Liver (tissue), 9 donors: ENCODE measurements around the gene HSPA12B. TPM values are rescaled to one million over a fixed set of nuclear protein-coding genes. Genes with fewer than 3 reads are reported as not detected.

ENCODE experiments used
- DNase-seq: peaks from one replicate; pipeline ENCODE4 v3.0.0-alpha.2; 2017; ENCODE audit warnings: low spot score
- H3K27ac ChIP-seq, 2 donors: one replicate each; pipeline ENCODE4 v1.7.0; 2013; ENCODE audit warnings: inconsistent platforms in 2 of 2, low read length in 2 of 2, control low read depth in 1 of 2, low read depth in 1 of 2, mild to moderate bottlenecking in 1 of 2
- H3K27me3 ChIP-seq, 4 donors: one replicate each; pipeline versions ENCODE4 v1.6.1 to v1.7.0; 2013; ENCODE audit warnings: low read length in 3 of 4, inconsistent platforms in 1 of 4, mild to moderate bottlenecking in 1 of 4, moderate library complexity in 1 of 4; ENCODE audit not compliant: control insufficient read depth in 4 of 4, insufficient read depth in 4 of 4
- H3K36me3 ChIP-seq, 4 donors: one replicate each; pipeline versions ENCODE4 v1.6.1 to v1.7.0; 2013; ENCODE audit warnings: low read length in 3 of 4, mild to moderate bottlenecking in 3 of 4, low read depth in 1 of 4, moderate library complexity in 1 of 4; ENCODE audit not compliant: control insufficient read depth in 4 of 4, insufficient read depth in 3 of 4
- H3K4me1 ChIP-seq, 4 donors: one replicate each; pipeline versions ENCODE4 v1.6.1 to v1.7.0; 2013; ENCODE audit warnings: low read length in 3 of 4, mild to moderate bottlenecking in 3 of 4, moderate library complexity in 1 of 4; ENCODE audit not compliant: control insufficient read depth in 4 of 4, insufficient read depth in 4 of 4
- H3K4me3 ChIP-seq, 3 donors: one replicate each; pipeline versions ENCODE4 v1.6.1 to v1.7.0; 2013; ENCODE audit warnings: low read length in 3 of 3, control low read depth in 1 of 3, low read depth in 1 of 3, mild to moderate bottlenecking in 1 of 3
- H3K9ac ChIP-seq, 2 donors: one replicate each; pipeline ENCODE4 v1.7.0; 2013; ENCODE audit warnings: low read length in 2 of 2, mild to moderate bottlenecking in 2 of 2, moderate library complexity in 2 of 2, control low read depth in 1 of 2, low read depth in 1 of 2
- H3K9me3 ChIP-seq, 4 donors: one replicate each; pipeline versions ENCODE4 v1.6.1 to v1.7.0; 2013; ENCODE audit warnings: low read length in 3 of 4; ENCODE audit not compliant: control insufficient read depth in 4 of 4
- EGR1 ChIP-seq, 2 donors: IDR thresholded peaks; 2 replicates each; pipeline ENCODE4 v1.6.1; 2016 to 2018; ENCODE audit warnings: antibody characterized with exemption in 2 of 2, low read depth in 2 of 2
- FOXA1 ChIP-seq: IDR thresholded peaks from 2 replicates; pipeline ENCODE4 v1.6.1; 2016; ENCODE audit warnings: antibody characterized with exemption
- FOXA2 ChIP-seq: IDR thresholded peaks from 2 replicates; pipeline ENCODE4 v1.6.1; 2016; ENCODE audit warnings: antibody characterized with exemption
- GABPA ChIP-seq, 2 donors: IDR thresholded peaks in 1 of 2; conservative IDR thresholded peaks in 1 of 2; 2 replicates each; pipeline ENCODE4 v1.6.1; 2016; ENCODE audit warnings: antibody characterized with exemption in 2 of 2, mild to moderate bottlenecking in 1 of 2, moderate library complexity in 1 of 2
- HNF4A ChIP-seq, 2 donors: conservative IDR thresholded peaks; 2 replicates each; pipeline ENCODE4 v1.6.1; 2016; ENCODE audit warnings: antibody characterized with exemption in 2 of 2, mild to moderate bottlenecking in 2 of 2
- HNF4G ChIP-seq: IDR thresholded peaks from 2 replicates; pipeline ENCODE4 v1.6.1; 2016; ENCODE audit warnings: antibody characterized with exemption
- JUND ChIP-seq, 2 donors: IDR thresholded peaks; 2 replicates each; pipeline ENCODE4 v1.6.1; 2016; ENCODE audit warnings: antibody characterized with exemption in 2 of 2
- NR2F2 ChIP-seq: IDR thresholded peaks from 2 replicates; pipeline ENCODE4 v1.6.1; 2016; ENCODE audit warnings: antibody characterized with exemption
- RAD21 ChIP-seq, 2 donors: IDR thresholded peaks; 2 replicates each; pipeline ENCODE4 v1.6.1; 2016; ENCODE audit warnings: antibody characterized with exemption in 2 of 2, mild to moderate bottlenecking in 2 of 2
- RXRA ChIP-seq, 2 donors: IDR thresholded peaks; 2 replicates each; pipeline ENCODE4 v1.6.1; 2017 to 2018; ENCODE audit warnings: antibody characterized with exemption in 2 of 2, mild to moderate bottlenecking in 1 of 2
- SP1 ChIP-seq: IDR thresholded peaks from 2 replicates; pipeline ENCODE4 v1.6.1; 2018; ENCODE audit warnings: antibody characterized with exemption, mild to moderate bottlenecking
- TAF1 ChIP-seq: conservative IDR thresholded peaks from 2 replicates; pipeline ENCODE4 v1.6.1; 2016; ENCODE audit warnings: antibody characterized with exemption, mild to moderate bottlenecking
- YY1 ChIP-seq: IDR thresholded peaks from 2 replicates; pipeline ENCODE4 v1.6.1; 2016; ENCODE audit warnings: antibody characterized with exemption, mild to moderate bottlenecking
- WGBS: extraction: QIAGEN DNeasy Blood & Tissue Kit; methylation state at CpG from one replicate; pipeline ENCODE4 v1.1.7; 2013; 5-methylcytosine and 5-hydroxymethylcytosine counted together
- polyA plus RNA-seq, 2 donors: library from polyadenylated mRNA; stranded (reverse) in 1 of 2; unstranded in 1 of 2; fragments of 200-250 nt in 1 of 2; fragments of >200 nt in 1 of 2; fragmentation: Nextera tagmentation in 1 of 2; extraction: Ambion mirVana in 1 of 2; gene quantifications; one replicate each; pipeline versions ENCODE4 v1.2.1 to v1.2.3, GENCODE V29; 2013 to 2015
- total RNA-seq, 2 donors: library from RNA; depleted of rRNA; stranded (reverse); fragments of >200 nt; gene quantifications; one replicate each; pipeline ENCODE4 v1.2.3, GENCODE V29; 2014
- TF ChIP-seq, protein P1 (sequence below): fragments of 150-350 bp; IDR thresholded peaks from 2 replicates; pipeline ENCODE4 v1.5.1; 2017; ENCODE audit warnings: improper control_type of control experiment, low read depth, low read length; ENCODE audit not compliant: missing input control
- TF ChIP-seq, protein P2 (sequence below): IDR thresholded peaks from 2 replicates; pipeline ENCODE4 v1.6.1; 2016; ENCODE audit warnings: antibody characterized with exemption
- TF ChIP-seq, protein P3 (sequence below): IDR thresholded peaks from 2 replicates; pipeline ENCODE4 v1.6.1; 2016; ENCODE audit warnings: antibody characterized with exemption
- TF ChIP-seq, protein P4 (sequence below): IDR thresholded peaks from 2 replicates; pipeline ENCODE4 v1.6.1; 2016; ENCODE audit warnings: antibody characterized with exemption, mild to moderate bottlenecking
- TF ChIP-seq, protein P5 (sequence below): IDR thresholded peaks from 2 replicates; pipeline ENCODE4 v1.6.1; 2016; ENCODE audit warnings: antibody characterized with exemption
- donor health status: healthy.
- donor health status: healthy.
- donor health status: healthy.
- donor health status: healthy.
- donor health status: healthy.

HSPA12B gene
- total and polyA plus RNA-seq, 4 donors: 0.72 to 1.8 (median 0.87) TPM

DNA sequence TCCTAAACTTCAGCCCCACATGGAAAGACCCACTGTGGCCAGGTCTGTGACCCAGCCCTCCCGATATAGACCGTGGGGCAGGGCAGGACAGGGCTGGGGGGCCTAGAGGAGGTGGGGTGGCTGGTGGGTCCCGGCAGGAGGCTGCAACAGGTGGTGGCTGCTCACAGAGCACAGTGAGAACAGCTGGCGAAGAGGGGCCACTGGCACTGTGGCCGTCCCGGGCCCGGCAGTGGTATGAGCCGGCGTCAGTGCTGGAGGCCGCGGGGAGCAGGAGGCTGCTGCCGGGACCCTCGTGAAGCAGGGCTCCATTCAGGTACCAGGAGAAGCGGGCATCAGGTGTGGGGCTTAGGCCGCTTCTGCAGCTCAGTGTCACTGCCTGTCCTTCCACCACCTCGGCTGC is 33.4 kb upstream of the HSPA12B start:
- peaks cover 0 to 3% (median 0%) of the 10 kb centered on the region in 4 donors for H3K9me3 ChIP-seq

More for the DNA sequence above, 33.4 kb upstream of the HSPA12B start:
- H3K36me3 ChIP-seq: no peaks in the 10 kb centered on the region
- H3K9ac ChIP-seq: no peak overlapping the region
- H3K4me3 ChIP-seq: no peak overlapping the region
- TF ChIP-seq, protein P1, sequence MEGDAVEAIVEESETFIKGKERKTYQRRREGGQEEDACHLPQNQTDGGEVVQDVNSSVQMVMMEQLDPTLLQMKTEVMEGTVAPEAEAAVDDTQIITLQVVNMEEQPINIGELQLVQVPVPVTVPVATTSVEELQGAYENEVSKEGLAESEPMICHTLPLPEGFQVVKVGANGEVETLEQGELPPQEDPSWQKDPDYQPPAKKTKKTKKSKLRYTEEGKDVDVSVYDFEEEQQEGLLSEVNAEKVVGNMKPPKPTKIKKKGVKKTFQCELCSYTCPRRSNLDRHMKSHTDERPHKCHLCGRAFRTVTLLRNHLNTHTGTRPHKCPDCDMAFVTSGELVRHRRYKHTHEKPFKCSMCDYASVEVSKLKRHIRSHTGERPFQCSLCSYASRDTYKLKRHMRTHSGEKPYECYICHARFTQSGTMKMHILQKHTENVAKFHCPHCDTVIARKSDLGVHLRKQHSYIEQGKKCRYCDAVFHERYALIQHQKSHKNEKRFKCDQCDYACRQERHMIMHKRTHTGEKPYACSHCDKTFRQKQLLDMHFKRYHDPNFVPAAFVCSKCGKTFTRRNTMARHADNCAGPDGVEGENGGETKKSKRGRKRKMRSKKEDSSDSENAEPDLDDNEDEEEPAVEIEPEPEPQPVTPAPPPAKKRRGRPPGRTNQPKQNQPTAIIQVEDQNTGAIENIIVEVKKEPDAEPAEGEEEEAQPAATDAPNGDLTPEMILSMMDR: no peak
- TF ChIP-seq, protein P2, sequence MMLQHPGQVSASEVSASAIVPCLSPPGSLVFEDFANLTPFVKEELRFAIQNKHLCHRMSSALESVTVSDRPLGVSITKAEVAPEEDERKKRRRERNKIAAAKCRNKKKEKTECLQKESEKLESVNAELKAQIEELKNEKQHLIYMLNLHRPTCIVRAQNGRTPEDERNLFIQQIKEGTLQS: no peak
- no peak for TF ChIP-seq YY1
- TF ChIP-seq FOXA2: no peak
- TF ChIP-seq RAD21 (IDR thresholded peaks at IDR 0.05): no peak
- TF ChIP-seq RXRA (IDR thresholded peaks at IDR 0.05): no peak
- TF ChIP-seq, protein P3, sequence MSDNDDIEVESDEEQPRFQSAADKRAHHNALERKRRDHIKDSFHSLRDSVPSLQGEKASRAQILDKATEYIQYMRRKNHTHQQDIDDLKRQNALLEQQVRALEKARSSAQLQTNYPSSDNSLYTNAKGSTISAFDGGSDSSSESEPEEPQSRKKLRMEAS: no peak
- no peak for TF ChIP-seq NR2F2
- TF ChIP-seq GABPA (IDR thresholded peaks at IDR 0.05 in 1 of 2, conservative IDR thresholded peaks at IDR 0.05 in 1 of 2): no peak
- TF ChIP-seq EGR1 (IDR thresholded peaks at IDR 0.05; ENCODE audit: low read depth in 2 of 2): no peak
- no peak for TF ChIP-seq FOXA1
- no peak for TF ChIP-seq SP1
- TF ChIP-seq, protein P4, sequence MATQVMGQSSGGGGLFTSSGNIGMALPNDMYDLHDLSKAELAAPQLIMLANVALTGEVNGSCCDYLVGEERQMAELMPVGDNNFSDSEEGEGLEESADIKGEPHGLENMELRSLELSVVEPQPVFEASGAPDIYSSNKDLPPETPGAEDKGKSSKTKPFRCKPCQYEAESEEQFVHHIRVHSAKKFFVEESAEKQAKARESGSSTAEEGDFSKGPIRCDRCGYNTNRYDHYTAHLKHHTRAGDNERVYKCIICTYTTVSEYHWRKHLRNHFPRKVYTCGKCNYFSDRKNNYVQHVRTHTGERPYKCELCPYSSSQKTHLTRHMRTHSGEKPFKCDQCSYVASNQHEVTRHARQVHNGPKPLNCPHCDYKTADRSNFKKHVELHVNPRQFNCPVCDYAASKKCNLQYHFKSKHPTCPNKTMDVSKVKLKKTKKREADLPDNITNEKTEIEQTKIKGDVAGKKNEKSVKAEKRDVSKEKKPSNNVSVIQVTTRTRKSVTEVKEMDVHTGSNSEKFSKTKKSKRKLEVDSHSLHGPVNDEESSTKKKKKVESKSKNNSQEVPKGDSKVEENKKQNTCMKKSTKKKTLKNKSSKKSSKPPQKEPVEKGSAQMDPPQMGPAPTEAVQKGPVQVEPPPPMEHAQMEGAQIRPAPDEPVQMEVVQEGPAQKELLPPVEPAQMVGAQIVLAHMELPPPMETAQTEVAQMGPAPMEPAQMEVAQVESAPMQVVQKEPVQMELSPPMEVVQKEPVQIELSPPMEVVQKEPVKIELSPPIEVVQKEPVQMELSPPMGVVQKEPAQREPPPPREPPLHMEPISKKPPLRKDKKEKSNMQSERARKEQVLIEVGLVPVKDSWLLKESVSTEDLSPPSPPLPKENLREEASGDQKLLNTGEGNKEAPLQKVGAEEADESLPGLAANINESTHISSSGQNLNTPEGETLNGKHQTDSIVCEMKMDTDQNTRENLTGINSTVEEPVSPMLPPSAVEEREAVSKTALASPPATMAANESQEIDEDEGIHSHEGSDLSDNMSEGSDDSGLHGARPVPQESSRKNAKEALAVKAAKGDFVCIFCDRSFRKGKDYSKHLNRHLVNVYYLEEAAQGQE: no peak
- no peak for TF ChIP-seq HNF4A (conservative IDR thresholded peaks at IDR 0.05)
- TF ChIP-seq, protein P5, sequence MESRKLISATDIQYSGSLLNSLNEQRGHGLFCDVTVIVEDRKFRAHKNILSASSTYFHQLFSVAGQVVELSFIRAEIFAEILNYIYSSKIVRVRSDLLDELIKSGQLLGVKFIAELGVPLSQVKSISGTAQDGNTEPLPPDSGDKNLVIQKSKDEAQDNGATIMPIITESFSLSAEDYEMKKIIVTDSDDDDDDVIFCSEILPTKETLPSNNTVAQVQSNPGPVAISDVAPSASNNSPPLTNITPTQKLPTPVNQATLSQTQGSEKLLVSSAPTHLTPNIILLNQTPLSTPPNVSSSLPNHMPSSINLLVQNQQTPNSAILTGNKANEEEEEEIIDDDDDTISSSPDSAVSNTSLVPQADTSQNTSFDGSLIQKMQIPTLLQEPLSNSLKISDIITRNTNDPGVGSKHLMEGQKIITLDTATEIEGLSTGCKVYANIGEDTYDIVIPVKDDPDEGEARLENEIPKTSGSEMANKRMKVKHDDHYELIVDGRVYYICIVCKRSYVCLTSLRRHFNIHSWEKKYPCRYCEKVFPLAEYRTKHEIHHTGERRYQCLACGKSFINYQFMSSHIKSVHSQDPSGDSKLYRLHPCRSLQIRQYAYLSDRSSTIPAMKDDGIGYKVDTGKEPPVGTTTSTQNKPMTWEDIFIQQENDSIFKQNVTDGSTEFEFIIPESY: no peak
- TF ChIP-seq JUND (IDR thresholded peaks at IDR 0.05): no peak
- TF ChIP-seq TAF1: no peak
- no peak for TF ChIP-seq HNF4G
- DNase-seq: no peak
- no peaks in the 10 kb centered on the region for H3K27me3 ChIP-seq
- WGBS: 91% methylated on average over 16 of the region's 16 CpGs
- H3K27ac ChIP-seq: no peak overlapping the region
- no peaks in the 10 kb centered on the region for H3K4me1 ChIP-seq
